Measurements from ENCODE around the gene KRT71. TPM values are rescaled to one million over a fixed set of nuclear protein-coding genes. Genes with fewer than 3 reads are reported as not detected.

KRT71 gene
- total RNA-seq, 1 donor from 2014 or later, result not detected

DNA sequence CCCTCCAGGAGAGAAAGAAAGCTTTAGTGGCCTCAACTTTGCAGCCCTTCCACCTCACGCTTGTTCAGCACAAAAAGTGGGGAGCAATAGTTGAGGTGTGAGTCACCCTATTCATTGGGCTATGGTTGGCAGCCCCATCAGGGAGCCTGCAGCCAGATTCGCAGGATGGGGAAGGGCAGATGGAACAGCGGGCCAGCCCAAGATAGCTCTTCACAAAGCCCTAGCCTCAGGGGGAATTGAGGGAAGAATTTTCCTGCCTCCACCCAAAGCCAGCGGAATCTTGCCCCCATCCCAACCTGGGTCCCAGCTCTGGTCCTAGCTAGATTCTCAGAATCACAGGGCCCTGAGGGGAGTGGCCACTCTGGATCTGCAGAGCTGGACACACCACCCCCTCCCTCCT is 29.1 kb downstream of the KRT71 start:
- DNase-seq (ENCODE audit: extremely low read depth, low read depth, low spot score), result no peak

DNA sequence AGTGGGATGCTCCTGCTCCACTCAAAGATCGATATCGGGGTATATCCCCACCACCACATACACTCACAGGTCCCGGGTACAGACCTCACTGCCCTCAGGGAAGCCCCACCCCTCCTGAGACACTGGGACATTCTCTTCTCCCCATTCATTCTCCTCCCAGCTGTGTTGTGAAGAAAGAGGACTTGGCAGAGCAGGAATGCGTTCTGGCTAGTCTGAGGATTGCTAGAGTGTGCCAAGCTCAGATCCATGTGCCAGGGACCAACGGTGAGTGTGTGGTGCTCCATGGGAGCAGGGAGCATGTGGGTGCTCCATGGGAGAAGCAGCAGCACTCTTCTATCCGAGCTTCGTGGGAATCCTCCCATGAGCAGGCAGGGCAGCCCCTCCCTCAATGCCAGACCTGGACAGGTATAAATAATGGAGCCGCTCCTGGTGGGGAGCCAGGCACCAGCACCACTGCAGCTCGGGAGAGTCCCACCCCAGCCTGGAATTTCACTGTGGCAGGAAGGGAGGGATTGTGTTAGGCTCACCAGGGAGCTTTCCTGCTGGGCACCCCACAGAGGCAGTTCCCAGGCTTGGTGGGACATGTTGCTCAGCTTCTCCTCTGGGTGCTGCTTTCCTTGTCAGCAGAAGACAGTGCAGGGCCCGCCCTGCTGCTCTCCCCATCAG is 30.5 kb downstream of the KRT71 start:
- no peak for DNase-seq (ENCODE audit: extremely low read depth, low read depth, low spot score)

DNA sequence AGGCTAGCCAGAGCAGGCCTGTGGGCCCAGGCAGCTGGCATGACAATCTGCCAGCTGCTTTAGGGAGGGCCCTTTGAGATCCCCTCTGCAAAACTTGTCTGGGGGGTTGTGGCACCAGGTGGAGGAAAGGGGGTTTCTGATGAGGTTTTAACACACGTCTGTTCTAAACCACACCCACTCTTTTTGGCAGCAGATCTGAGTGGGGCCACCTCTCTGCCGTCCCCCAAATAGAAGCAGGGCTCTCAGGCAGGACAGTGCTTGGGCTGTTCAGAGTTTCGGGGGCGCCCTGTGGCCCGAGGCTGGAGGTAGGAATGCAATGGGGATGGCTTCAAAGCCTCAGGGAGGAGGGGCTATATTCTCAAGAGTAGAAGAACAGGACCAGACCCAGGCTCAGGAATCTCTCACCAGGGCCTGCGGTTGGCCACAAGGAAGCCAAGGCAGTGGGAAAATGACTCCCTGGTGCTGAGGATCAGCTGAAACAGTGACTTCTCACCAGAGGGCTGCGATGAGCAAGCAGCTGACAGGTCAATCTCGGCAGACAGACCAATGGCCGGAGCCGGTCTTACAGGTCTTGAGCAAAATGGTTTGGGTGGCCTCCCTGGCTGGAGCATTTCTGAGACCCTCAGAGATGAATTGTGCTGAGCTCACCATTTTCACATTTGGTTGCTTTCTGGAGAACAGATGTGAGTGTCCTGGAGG is 31.2 kb downstream of the KRT71 start:
- no peak for DNase-seq (ENCODE audit: extremely low read depth, low read depth, low spot score)

DNA sequence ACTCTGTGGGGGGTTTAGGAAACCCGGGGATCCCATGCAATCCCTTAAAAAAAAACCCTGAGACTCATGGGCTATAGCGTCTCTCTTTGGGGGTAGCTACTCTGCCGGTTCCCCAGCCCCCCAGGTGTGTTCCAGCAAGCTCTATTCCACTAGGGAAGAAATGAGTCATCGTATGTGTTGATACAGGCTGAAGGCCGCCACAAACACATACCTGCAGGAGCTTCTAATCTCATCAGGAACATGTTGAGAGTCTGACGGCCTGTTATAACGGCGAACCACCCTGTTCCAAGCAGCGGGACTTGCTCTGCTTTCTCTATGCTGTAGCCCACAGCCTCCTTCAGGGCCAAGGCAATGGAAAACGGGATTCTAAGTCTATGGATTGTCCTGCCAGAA is 31.8 kb downstream of the KRT71 start:
- no peak for DNase-seq (ENCODE audit: extremely low read depth, low read depth, low spot score)

DNA sequence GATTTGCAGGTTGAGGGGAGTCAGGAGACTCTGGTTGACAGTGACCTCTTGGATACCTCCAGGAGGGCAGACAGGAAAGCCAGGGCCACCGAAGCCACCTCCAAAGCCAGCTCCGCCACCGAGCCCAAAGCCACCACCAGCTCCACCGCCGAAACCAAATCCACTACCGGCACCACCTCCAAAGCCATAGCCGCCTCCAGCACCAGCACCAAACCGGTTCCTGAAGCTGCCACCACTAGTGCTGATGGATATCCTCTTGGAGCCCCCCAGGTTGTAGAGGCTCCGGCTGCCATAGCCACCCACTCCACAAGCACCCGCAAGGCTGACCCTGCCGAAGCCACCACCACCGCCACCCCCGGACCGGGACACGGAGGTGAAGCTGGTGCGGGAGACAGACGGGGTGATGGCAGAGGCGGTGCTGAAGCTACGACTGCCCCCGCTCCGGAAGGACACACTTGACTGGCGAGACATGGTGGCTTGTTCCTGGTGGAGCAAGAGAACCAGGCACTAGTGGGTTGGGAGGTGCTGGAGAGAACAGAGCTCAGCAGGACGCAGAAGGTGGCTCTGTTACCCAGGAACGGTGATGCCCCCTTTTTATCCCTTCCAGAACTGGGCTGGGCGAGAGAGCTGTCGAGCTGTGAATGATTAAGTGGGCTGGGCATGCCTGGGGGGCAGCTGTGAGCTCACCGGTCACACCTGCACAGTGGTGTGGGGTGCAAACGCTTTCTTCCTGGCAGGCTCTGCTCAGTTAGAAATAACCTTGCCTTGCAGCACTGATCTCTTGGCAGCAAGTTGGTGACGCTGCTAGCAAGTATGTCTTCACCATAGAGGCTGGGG is 32.9 kb downstream of the KRT71 start, which contains the start of gene KRT5:
Gene KRT5, minus strand, starts transcription at position 569 of the 837 bp plus-strand sequence. Its CDS starts 98 bp downstream, at position 471.
- DNase-seq (ENCODE audit: extremely low read depth, low read depth, low spot score), result no peak

DNA sequence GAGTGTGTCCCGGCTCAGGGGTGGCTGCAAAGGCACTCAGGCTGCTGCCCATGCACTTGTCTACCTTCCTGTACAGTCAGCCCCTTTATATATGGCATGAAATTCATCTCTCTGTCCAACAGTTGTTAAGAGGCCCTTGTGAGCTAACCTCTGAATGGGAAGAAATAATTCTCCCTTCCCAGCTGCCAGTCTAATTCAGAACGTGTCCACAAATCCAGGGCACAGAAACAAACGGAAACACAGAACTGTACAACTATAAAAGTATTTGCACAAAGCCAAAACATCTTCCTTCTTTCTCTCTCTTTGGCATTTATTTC is 33.6 kb downstream of the KRT71 start:
- DNase-seq (ENCODE audit: extremely low read depth, low read depth, low spot score), result no peak

DNA sequence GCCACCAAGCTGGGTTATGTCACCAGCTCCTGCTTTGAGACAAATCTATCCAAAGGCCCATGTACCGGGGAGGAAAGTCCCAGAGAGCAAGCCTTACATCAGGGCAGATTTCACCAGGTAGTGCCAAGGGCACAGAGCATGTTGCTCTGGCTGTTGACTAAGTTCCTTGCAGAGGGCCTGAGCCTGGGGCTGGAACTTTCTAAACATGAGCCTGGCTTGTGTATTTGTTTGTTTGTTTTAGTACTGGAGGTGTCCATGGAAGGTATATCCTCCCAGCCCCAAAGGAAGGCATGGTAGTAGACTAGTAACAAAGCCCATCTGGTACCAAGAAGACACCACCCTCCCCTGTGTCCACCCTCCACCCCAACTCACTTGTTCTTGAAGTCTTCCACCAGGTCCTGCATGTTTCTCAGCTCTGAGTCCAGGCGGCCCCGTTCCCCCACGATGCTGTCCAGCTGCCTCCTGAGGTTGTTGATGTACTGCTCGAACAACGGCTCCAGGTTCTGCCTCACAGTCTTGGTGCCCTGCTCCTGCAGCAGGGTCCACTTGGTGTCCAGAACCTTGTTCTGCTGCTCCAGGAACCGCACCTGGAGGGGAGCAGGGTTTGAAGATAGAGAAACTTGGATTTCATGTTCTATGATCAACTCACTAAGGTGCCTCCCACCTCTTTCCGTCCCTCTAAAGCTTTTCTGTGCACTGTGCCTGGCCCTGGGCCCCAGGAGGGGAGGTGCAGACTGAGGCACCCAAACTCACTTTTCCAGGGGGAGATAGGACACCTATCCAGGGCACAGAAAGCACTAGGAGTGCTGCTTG is 34.2 kb downstream of the KRT71 start:
- DNase-seq (ENCODE audit: extremely low read depth, low read depth, low spot score), result no peak

DNA sequence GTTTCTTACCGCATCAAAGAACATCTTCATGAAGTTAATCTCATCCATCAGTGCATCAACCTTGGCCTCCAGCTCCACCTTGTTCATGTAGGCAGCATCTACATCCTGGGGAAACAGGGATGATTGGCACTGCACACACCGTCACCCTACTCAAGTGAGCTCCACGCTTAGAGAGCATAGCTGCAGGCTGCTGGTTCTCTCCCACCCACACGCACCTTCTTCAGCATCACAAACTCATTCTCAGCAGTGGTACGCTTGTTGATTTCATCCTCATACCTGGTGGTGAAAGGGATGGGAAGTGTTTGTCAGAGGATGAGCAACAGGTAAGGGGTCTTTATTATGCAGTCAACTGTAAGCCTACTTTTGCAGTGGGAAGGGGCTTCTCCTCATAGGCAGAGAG is 35.1 kb downstream of the KRT71 start:
- no peak for DNase-seq (ENCODE audit: extremely low read depth, low read depth, low spot score)

DNA sequence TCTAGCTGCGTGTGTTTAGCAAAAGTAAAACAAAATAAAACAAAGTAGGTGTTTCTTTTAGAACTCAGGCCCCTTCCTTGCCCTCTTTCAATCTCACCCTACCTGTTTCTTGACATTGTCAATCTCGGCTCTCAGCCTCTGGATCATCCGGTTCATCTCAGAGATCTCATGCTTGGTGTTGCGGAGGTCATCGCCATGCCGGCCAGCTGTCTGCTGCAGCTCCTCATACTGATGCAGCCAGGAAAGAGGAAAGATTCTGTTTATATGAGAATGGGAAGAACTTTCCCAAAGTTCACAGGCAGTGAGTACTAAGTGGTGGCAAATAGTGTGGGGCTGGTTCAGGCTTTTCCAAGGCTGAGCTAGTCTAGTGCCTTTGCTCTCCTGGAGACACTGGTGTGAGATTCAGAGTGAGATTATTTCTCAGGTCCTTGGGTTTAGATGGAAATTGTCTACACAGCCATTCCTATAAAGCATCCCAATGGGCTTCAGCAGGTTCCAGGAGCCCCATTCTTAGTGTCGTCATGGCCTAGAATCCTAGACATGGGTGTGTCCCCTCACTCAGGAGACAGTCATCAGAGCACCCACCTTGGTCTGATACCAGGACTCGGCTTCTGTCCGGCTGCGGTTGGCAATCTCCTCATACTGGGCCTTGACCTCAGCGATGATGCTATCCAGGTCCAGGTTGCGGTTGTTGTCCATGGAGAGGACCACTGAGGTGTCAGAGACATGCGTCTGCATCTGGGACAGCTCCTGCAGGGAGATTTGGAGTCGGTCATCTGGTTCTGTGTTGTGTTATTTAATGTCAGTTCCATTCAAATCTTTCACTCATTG is 35.7 kb downstream of the KRT71 start:
- no peak for DNase-seq (ENCODE audit: extremely low read depth, low read depth, low spot score)

DNA sequence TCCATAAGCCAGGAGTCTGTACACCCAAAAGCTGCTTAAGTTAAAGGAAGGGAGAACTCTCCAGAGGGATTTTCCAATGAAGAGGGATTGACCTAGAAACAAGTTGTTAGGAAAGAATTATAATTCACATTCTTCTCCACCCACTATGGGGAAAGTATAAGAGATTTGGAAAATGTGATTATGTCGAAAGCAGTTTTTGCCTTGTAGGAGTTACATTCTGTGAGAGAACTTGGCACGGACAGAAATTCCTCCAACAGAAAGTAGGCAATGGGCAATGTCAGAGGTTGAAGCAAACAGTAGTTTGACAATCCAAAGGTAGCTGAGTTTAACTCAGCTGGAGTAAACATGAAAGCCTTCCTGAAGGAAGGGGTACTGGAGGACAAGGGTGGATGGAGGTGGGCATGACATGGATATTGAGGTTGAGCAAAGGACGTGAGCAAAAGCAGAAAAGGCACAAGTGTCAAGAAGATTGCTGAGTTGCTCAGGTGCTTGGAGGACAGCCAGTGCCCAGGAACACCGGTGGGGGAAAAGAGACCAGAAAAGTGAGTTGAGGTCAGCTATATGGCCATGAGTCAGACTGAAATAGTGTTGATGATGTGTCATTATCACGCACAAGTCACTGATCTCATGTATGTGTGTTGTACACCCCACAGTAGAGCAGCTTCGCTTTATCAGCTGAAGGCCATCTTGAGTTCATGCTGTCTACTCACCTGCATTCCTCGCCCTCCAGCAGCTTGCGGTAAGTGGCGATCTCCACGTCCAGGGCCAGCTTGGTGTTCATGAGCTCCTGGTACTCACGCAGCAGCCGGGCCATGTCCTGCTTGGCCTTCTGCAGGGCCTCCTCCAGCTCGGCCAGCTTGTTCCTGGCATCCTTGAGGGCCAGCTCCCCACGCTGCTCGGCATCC is 36.8 kb downstream of the KRT71 start:
- DNase-seq (ENCODE audit: extremely low read depth, low read depth, low spot score), result no peak

DNA sequence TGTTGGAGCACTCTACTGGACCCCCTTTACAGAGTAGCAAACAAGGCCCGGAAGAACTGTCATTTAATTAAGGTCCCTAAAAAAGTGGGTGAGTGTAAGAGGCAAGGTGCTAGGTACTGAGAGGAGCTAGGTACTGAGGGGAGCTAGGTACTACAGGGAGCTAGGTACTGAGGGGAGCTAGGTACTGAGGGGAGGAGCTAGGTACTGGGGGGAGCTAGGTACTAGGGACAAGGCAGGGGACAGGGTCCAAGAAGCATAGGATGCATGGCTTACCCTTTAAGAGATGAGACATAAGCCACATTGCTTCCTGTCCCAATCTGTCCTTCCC is 37.7 kb downstream of the KRT71 start:
- DNase-seq (ENCODE audit: extremely low read depth, low read depth, low spot score), result no peak

DNA sequence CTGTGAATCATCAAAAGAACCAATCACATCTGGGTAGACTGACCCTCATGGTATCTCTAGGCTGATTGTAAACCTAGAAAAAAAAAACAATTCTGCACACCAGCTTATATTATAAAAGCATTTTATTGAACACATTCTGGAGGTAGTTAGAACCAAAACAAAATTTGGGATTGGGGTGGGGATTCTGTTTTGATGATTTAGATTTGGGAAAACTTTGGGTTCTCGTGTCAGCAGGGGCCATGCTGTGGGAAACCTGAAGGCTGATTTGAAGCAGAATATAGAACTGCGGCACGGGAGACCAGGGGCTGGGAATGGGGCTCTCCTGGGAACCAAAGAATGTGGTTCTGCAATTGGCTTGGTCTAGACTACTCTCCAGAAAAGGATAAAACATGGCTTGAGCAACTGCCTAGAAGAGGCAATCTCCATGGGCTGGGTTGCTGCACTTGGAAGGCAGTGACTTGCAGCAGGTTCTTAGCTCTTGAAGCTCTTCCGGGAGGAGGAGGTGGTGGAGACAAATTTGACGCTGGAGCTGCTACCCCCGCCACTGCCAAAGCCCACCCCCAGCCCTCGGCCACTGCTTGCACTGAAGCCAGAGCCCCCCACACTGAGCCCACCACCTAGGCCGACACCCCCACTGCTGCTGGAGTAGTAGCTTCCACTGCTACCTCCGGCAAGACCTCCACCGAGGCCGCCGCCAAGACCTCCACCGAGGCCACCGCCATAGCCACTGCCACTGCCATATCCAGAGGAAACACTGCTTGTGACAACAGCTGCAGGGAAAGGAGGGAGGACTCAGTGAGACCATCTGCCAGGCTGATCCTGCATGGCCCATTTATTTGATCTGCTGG is 38.2 kb downstream of the KRT71 start:
- no peak for DNase-seq (ENCODE audit: extremely low read depth, low read depth, low spot score)

DNA sequence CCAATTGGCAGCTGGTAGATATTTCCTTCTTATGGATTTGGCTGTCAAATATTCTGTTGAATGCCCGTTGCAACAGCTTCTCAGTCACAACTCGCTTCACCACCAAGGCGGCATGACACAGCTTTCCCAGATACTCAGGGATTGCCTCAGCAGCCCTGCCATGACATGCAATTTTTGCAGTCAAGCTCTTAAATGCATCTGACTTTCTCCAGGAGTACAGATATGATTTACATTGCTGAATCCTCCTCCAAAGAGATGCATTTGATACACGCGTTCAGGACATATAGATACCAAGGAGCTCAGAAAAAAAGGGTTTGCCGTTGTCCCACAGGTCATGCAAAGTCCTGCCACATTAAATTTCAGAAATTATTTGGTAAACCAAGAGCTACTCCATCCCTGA is 39.2 kb downstream of the KRT71 start:
- DNase-seq (ENCODE audit: extremely low read depth, low read depth, low spot score), result no peak

DNA sequence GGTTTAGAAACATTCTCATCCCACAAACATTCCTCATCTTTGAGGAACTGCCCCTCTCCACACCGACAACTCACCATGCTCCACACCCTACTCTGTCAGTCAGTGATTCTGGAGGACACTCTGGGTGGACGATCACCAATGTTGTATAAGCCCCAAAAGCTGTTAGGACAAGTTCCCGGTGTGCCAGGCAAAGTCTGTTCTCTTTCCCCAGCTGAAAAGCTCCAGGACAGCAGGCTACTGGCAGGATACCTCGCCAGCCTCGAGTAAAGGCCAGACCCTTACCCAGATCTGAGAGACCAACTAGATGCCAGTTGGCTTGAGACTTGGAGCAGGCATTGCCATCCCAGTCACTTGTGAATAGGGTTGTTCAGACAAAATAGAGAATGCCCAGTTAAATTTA is 44.7 kb downstream of the KRT71 start:
- no peak for DNase-seq (ENCODE audit: extremely low read depth, low read depth, low spot score)

DNA sequence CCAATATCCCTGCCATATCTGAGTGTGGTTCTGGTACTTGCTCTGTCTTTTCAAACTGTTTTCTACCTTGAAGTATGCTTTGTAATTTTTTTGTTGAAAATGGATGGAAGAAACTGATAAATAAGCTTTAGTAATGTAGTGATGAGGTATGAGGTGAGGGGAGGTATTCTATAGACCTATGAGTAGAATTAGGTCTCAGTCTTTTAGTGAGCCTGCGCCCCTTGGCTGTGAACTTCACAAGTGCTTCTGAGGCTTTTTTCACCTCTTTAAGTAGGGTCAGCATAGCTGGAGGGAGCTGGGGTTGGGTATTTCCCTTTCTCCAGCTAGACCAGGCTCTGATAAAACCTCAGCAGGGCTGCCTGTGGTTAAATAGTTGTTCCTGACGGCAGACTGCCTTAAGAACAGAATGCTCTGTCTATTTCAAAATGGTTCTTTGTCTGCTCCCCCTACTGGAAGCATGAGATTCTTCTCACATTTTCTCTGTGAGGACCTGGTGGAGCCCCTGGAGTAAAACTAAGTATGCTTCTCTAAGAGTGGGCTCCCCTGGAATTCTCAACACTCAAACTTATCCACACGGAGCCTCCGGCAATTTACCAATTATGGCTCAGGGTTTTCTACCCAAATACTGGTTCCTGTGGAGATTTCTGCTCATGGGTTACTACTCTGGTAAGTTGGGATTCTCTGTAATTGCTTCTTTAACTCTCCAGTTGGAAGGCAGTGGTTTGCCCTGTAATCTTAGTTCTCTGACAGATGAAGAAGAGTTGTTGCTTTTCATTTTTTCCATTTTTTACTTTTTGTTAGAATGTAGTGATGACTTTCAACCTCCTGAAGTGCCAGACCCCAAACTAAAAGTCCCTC is 45.9 kb downstream of the KRT71 start:
- DNase-seq (ENCODE audit: extremely low read depth, low read depth, low spot score), result peak; percentile 1

DNA sequence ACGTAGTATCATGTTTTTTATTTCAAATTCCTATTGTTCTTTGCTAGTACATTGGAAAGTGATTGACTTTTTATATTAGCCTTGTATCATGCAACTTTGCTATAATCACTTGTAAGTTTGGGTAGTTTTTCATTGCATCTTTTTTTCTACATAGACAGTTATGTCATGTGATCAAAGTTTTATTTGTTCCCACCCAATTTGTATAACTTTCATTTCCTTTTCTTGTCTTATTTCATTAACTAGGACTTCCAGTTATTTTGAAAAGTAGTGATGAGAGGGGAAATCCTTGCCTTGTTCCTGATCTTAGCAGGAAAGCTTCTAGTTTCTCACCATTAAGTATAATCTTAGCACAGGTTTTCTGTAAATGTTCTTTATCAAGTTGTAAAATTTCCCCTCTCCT is 50.1 kb downstream of the KRT71 start:
- no peak for DNase-seq (ENCODE audit: extremely low read depth, low read depth, low spot score)

DNA sequence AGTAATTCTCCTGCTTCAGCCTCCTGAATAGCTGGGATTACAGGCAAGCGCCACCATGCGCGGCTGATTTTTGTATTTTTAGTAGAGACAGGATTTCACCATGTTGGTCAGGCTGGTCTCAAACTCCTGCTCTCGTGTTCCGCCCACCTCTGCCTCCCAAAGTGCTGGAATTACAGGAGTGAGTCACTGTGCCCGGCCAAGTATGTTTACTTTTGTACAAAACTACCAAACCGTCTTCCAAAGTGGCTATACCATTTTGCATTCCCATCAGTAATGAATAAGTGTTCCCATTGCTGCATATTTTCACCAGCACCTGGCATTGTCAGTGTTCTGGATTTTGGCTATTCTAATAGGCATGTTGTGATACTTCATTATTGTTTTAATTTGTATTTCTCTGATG is 51.5 kb downstream of the KRT71 start:
- DNase-seq (ENCODE audit: extremely low read depth, low read depth, low spot score), result no peak
